ENCODE data around the gene ZNF678. TPM values are rescaled to one million over a fixed set of nuclear protein-coding genes. Genes with fewer than 3 reads are reported as not detected.

The ZNF678 gene
- total and polyA plus RNA-seq, 2 of the 8 experiments (the other 6 are each of a cell fraction or from before 2014, with no cell fraction given), result 6.9 to 28.3 TPM

DNA sequence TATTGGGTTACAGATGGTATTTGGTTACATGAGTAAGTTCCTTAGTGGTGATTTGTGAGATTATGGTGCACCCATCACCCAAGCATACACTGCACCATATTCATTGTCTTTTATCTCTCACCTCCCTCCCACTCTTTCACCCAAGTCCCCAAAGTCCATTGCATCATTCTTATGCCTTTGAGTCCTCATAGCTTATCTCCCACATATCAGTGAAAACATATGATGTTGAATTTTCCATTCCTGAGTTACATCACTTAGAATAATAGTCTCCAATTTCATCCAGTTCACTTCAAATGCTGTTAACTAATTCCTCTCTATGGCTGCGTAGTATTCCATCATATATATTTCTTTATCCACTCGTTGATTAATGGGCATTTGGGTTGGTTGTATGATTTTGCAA, 36.8 kb upstream of the ZNF678 start (continued):
- no peak for TF ChIP-seq SIX5 (IDR thresholded peaks at IDR 0.05; ENCODE audit: low read depth, low read length)
- TF ChIP-seq YY1 (IDR thresholded peaks at IDR 0.05; ENCODE audit: low read depth, low read length), result no peak
- no peak for TF ChIP-seq ZNF274 (IDR thresholded peaks at IDR 0.05; ENCODE audit: borderline replicate concordance, extremely low read depth, low read length)
- no peak for TF ChIP-seq TEAD4 (IDR thresholded peaks at IDR 0.05; ENCODE audit: low read depth, low read length)
- TF ChIP-seq CEBPB (IDR thresholded peaks at IDR 0.05; ENCODE audit: low read depth, low read length), result no peak

All from H1 (cell line).